PC-9 (cell line): ENCODE results near the gene SLC6A3.

ENCODE experiments used
- EZH2 ChIP-seq: fragments of 200-600 bp; sonication (generic); IDR thresholded peaks from 2 replicates; pipeline ENCODE4 v1.8.0; 2017; ENCODE audit warnings: antibody characterized with exemption, low read depth
- TF ChIP-seq, protein P1 (sequence below): fragments of 200-600 bp; sonication (generic); conservative IDR thresholded peaks from 2 replicates; pipeline ENCODE4 v1.6.1; 2017; ENCODE audit warnings: mixed run types, antibody characterized with exemption, mild to moderate bottlenecking, moderate library complexity

DNA sequence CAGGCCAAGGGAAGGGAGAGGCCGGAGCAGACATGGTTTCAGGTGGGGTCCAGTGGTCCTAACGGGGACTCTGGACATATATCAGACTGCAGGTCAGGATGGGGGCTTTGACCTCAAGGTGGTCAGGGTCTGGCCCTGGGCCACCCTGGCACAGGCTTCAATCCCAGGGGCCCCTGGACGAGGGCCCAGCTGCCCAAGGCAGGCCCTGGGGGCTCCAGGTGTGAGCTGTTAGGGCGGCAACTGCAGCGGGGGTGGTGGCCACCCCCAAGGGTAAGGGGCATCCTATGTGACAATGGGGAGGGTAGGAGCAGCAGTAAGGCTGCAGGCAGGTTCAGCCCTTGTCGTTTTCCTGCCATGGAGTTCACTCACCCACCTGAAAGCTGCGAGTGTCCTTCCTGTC, 54.9 kb downstream of the SLC6A3 start:
- no peak for TF ChIP-seq EZH2
- TF ChIP-seq, protein P1, sequence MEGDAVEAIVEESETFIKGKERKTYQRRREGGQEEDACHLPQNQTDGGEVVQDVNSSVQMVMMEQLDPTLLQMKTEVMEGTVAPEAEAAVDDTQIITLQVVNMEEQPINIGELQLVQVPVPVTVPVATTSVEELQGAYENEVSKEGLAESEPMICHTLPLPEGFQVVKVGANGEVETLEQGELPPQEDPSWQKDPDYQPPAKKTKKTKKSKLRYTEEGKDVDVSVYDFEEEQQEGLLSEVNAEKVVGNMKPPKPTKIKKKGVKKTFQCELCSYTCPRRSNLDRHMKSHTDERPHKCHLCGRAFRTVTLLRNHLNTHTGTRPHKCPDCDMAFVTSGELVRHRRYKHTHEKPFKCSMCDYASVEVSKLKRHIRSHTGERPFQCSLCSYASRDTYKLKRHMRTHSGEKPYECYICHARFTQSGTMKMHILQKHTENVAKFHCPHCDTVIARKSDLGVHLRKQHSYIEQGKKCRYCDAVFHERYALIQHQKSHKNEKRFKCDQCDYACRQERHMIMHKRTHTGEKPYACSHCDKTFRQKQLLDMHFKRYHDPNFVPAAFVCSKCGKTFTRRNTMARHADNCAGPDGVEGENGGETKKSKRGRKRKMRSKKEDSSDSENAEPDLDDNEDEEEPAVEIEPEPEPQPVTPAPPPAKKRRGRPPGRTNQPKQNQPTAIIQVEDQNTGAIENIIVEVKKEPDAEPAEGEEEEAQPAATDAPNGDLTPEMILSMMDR: no peak
